ENCODE results near the gene SPEF2. TPM values are rescaled to one million over a fixed set of nuclear protein-coding genes. Genes with fewer than 3 reads are reported as not detected.

SPEF2 gene
- total RNA-seq, 1 donor from 2014 or later: 3.4 TPM

DNA sequence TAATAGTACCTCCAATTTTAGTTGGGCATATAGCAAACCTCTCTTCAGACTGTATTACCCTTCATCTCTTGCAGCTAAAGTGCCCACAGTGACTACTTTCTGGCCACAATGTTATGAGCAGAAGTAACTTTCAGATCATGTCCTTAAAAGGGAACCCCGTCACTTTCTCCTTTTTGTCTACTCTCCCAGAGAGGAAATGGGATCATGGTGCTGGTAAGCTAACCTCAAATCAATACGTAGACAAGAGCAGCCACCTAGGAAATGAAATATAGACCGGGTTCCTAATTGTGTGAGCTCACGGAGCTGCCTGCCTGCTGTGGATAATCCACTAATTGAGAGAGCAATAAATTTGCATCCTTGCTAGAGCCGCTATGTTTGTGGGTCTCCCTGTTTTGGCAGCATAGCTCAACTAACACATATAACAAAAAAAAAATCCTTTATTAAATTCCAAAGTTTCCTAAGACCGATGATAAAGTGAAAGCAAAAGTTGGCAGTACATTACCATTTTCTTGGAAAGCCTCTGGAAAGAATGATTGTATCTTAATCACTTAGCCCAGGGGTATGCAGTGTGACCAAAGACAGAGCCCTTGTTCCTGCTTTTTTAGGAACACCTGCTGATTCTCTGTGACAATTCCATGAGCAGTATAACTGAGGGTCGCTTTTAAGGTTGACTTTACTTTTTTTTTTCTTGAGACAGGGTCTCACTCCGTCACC is 233.5 kb downstream of the SPEF2 start:
- no peak overlapping the region for H3K4me3 Mint-ChIP-seq (ENCODE audit: unreplicated experiment)
- no peak for DNase-seq (ENCODE audit: low spot score)
- no peak overlapping the region for H3K27ac Mint-ChIP-seq (ENCODE audit: unreplicated experiment)
- TF ChIP-seq, protein P1, sequence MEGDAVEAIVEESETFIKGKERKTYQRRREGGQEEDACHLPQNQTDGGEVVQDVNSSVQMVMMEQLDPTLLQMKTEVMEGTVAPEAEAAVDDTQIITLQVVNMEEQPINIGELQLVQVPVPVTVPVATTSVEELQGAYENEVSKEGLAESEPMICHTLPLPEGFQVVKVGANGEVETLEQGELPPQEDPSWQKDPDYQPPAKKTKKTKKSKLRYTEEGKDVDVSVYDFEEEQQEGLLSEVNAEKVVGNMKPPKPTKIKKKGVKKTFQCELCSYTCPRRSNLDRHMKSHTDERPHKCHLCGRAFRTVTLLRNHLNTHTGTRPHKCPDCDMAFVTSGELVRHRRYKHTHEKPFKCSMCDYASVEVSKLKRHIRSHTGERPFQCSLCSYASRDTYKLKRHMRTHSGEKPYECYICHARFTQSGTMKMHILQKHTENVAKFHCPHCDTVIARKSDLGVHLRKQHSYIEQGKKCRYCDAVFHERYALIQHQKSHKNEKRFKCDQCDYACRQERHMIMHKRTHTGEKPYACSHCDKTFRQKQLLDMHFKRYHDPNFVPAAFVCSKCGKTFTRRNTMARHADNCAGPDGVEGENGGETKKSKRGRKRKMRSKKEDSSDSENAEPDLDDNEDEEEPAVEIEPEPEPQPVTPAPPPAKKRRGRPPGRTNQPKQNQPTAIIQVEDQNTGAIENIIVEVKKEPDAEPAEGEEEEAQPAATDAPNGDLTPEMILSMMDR (IDR thresholded peaks at IDR 0.05; ENCODE audit: unreplicated experiment): no peak
- H3K4me1 Mint-ChIP-seq (ENCODE audit: unreplicated experiment): no peaks in the 10 kb centered on the region
- peaks cover 1% of the 10 kb centered on the region for H3K27me3 Mint-ChIP-seq (ENCODE audit: unreplicated experiment)
- H3K9me3 Mint-ChIP-seq (ENCODE audit: unreplicated experiment): peaks cover 6% of the 10 kb centered on the region
- H3K36me3 Mint-ChIP-seq (ENCODE audit: low read depth, unreplicated experiment): no peaks in the 10 kb centered on the region

DNA sequence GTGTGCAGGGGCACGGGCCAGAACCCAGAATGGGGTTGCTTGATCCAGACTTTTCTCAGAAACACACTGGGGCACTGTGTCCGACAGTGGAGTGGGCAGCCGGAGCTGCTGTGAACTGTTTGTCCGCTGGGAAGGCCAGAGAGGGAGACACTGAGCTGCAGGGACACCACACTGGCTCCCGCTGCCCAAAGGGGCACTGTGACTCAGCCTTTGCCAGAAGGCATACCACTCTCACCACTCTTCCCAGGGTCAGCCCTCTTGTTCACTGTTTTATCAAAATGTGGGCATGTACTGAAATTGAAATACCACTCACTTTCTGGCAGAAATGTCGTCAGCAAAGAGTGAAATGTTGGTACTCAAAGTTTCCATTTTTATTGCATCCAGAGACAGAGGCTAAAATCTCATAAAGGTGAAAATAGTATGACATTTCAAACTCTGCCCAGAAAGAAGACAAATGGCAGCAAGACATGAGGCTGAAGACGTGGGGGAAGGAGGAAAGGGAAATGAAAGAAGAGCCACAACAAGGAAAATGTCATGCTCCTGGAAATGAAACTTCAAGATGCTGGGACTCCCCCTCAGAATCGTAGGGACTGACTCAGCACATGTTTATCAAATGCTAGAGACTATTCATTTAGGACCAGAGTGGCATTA is 234.5 kb downstream of the SPEF2 start:
- H3K4me3 Mint-ChIP-seq (ENCODE audit: unreplicated experiment): no peak overlapping the region
- no peak for DNase-seq (ENCODE audit: low spot score)
- H3K27me3 Mint-ChIP-seq (ENCODE audit: unreplicated experiment): peaks cover 1% of the 10 kb centered on the region
- no peaks in the 10 kb centered on the region for H3K9me3 Mint-ChIP-seq (ENCODE audit: unreplicated experiment)
- no peak overlapping the region for H3K27ac Mint-ChIP-seq (ENCODE audit: unreplicated experiment)
- H3K4me1 Mint-ChIP-seq (ENCODE audit: unreplicated experiment): peaks cover 6% of the 10 kb centered on the region
- TF ChIP-seq, protein P1 (IDR thresholded peaks at IDR 0.05; ENCODE audit: unreplicated experiment): no peak
- H3K36me3 Mint-ChIP-seq (ENCODE audit: low read depth, unreplicated experiment): no peaks in the 10 kb centered on the region

DNA sequence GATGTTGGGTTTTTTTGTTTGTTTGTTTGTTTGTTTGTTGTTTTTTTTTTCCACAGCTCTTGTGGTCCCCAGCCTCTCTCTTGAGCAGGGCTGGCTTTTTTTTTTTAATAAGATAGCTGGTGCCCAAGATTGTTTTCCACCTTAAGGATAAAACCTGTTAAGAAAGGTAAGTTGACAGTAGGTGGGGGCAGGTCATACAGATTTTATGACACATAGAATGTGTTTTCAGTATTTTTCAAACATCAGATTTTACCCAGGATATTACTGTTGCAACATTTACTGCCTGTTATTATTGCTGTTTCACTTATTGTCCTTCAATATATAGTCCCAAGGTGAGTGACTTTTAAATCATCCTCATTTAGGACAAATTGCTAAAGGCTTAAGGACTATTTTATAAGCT is 235.1 kb downstream of the SPEF2 start:
- Mint-ChIP-seq H3K4me1 (ENCODE audit: unreplicated experiment) (peaks cover 6% of the 10 kb centered on the region), H3K4me3 (ENCODE audit: unreplicated experiment) (no peak overlapping the region), H3K27me3 (ENCODE audit: unreplicated experiment) (peaks cover 1% of the 10 kb centered on the region), H3K36me3 (ENCODE audit: low read depth, unreplicated experiment) (no peaks in the 10 kb centered on the region), H3K9me3 (ENCODE audit: unreplicated experiment) (no peaks in the 10 kb centered on the region), H3K27ac (ENCODE audit: unreplicated experiment) (no peak overlapping the region)
- no peak for DNase-seq (ENCODE audit: low spot score)
- TF ChIP-seq, protein P1 (IDR thresholded peaks at IDR 0.05; ENCODE audit: unreplicated experiment): no peak

DNA sequence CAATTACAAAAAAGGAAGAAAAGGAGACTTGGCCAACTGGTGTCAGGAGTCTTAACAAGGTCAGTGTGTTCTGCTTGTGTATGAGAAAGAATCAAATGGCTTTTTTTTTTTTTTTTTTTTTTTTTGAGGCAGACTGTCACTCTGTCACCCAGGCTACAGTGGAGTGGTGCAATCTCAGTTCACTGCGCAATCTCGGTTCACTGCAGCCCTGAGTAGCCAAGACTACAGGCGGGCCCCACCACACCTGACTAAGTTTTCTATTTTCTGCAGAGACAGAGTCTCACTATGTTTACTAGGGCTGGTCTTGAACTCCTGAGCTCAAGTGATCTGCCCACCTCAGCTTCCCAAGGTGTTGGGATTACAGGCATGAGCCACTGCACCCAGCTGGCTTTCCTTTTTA is 236.0 kb downstream of the SPEF2 start:
- H3K27ac Mint-ChIP-seq (ENCODE audit: unreplicated experiment): no peak overlapping the region
- peaks cover 6% of the 10 kb centered on the region for H3K4me1 Mint-ChIP-seq (ENCODE audit: unreplicated experiment)
- H3K4me3 Mint-ChIP-seq (ENCODE audit: unreplicated experiment): no peak overlapping the region
- TF ChIP-seq, protein P1 (IDR thresholded peaks at IDR 0.05; ENCODE audit: unreplicated experiment): no peak
- no peaks in the 10 kb centered on the region for H3K36me3 Mint-ChIP-seq (ENCODE audit: low read depth, unreplicated experiment)
- no peaks in the 10 kb centered on the region for H3K9me3 Mint-ChIP-seq (ENCODE audit: unreplicated experiment)
- no peak for DNase-seq (ENCODE audit: low spot score)
- H3K27me3 Mint-ChIP-seq (ENCODE audit: unreplicated experiment): peaks cover 1% of the 10 kb centered on the region

DNA sequence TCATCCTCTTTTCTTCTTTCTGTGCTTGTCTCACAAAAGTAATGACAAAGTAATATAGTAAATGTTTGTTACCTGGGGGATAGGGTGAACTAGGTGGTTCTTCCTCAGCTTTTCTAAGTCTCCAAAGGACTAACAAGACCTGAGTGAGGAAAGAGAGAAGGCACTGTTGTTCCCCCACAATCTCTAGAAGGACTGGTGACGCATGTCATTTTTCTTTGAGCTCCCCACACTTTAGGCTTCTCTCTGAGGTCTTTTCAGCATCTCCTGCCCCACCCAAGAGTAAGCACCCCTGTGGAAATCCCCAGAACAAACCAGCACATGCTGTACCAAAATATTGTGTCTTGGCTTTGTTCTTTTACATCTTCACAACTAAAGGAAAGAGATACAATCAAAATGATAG is 236.6 kb downstream of the SPEF2 start:
- H3K4me1 Mint-ChIP-seq (ENCODE audit: unreplicated experiment): peaks cover 12% of the 10 kb centered on the region

More for the DNA sequence above, 236.6 kb downstream of the SPEF2 start:
- TF ChIP-seq, protein P1 (IDR thresholded peaks at IDR 0.05; ENCODE audit: unreplicated experiment): no peak
- Mint-ChIP-seq H3K27ac (ENCODE audit: unreplicated experiment) (no peak overlapping the region), H3K27me3 (ENCODE audit: unreplicated experiment) (peaks cover 1% of the 10 kb centered on the region), H3K4me3 (ENCODE audit: unreplicated experiment) (no peak overlapping the region), H3K9me3 (ENCODE audit: unreplicated experiment) (no peaks in the 10 kb centered on the region), H3K36me3 (ENCODE audit: low read depth, unreplicated experiment) (no peaks in the 10 kb centered on the region)
- DNase-seq (ENCODE audit: low spot score): no peak

All from endothelial cell (in vitro differentiated cells).